Tibial artery (tissue), 4 donors: ENCODE measurements around the gene CCDC97.

Experiments used
- DNase-seq, 2 donors: peaks; one replicate each; pipeline ENCODE4 v3.0.0-alpha.2; 2019
- H3K27ac ChIP-seq, 2 donors: fragments of 200-600 bp; sonication (generic) in 1 of 2; 1 replicate in 1 of 2; 2 replicates in 1 of 2; pipeline ENCODE4 v1.5.1; 2018 to 2019; ENCODE audit warnings: mild to moderate bottlenecking in 1 of 2
- H3K27me3 ChIP-seq, 2 donors: fragments of 200-600 bp; sonication (generic) in 1 of 2; one replicate each; pipeline versions ENCODE4 v1.5.1 to v1.6.0; 2016 to 2019
- H3K36me3 ChIP-seq, 3 donors: fragments of 200-600 bp; sonication (generic) in 2 of 3; one replicate each; pipeline ENCODE4 v1.5.1; 2016 to 2019; ENCODE audit warnings: mild to moderate bottlenecking in 2 of 3
- H3K4me1 ChIP-seq, 4 donors: fragments of 200-600 bp; sonication (generic) in 2 of 4; 1 replicate in 3 of 4; 2 replicates in 1 of 4; pipeline ENCODE4 v1.5.1; 2016 to 2019
- H3K4me3 ChIP-seq, 2 donors: fragments of 200-600 bp; sonication (generic) in 1 of 2; 1 replicate in 1 of 2; 2 replicates in 1 of 2; pipeline ENCODE4 v1.5.1; 2018 to 2019; ENCODE audit warnings: mild to moderate bottlenecking in 2 of 2
- H3K9me3 ChIP-seq, 3 donors: fragments of 200-600 bp; sonication (generic) in 1 of 3; one replicate each; pipeline ENCODE4 v1.5.1; 2016 to 2019
- CTCF ChIP-seq, 2 experiments: fragments of 200-600 bp in 1 of 2; fragments of 450-650 bp in 1 of 2; IDR thresholded peaks; one replicate each; pipeline ENCODE4 v1.5.1; 2017 to 2019; ENCODE audit warnings: antibody characterized with exemption in 2 of 2, mild to moderate bottlenecking in 1 of 2, moderate library complexity in 1 of 2
- intact Hi-C: fragments of 100-400 bp; cut with DNase I; formaldehyde crosslinking; loops from one replicate; pipeline ENCODE4 v1.15.0; 2023; ENCODE audit warnings: low total_unique reads

CCDC97 gene

GRCh38 chr19:41328842-41329225 is 18.9 kb downstream of the CCDC97 start:
- TF ChIP-seq CTCF (IDR thresholded peaks at IDR 0.05) = no peak
- intact Hi-C loops = no loop called here
- H3K9me3 ChIP-seq = no peaks in the 10 kb centered on the region
- peak overlapping the region in 1 of 2 donors; percentile 93 for H3K27ac ChIP-seq
- no peaks in the 10 kb centered on the region for H3K27me3 ChIP-seq
- H3K4me3 ChIP-seq = no peak overlapping the region
- H3K4me1 ChIP-seq = peaks cover 0 to 50% (median 44%) of the 10 kb centered on the region in 4 donors
- peaks cover 16 to 46% (median 21%) of the 10 kb centered on the region in 3 donors for H3K36me3 ChIP-seq
- DNase-seq = peak in 1 of 2 donors; percentile 37

GRCh38 chr19:41330481-41330880 is 20.5 kb downstream of the CCDC97 start:
- H3K36me3 ChIP-seq = peaks cover 16 to 53% (median 24%) of the 10 kb centered on the region in 3 donors
- intact Hi-C loops = no loop called here
- DNase-seq = no peak
- H3K27ac ChIP-seq = no peak overlapping the region
- no peak overlapping the region for H3K4me3 ChIP-seq
- H3K4me1 ChIP-seq = peaks cover 0 to 33% (median 28%) of the 10 kb centered on the region in 4 donors
- H3K9me3 ChIP-seq = no peaks in the 10 kb centered on the region
- no peak for TF ChIP-seq CTCF (IDR thresholded peaks at IDR 0.05)
- no peaks in the 10 kb centered on the region for H3K27me3 ChIP-seq

- H3K4me3 ChIP-seq = no peak overlapping the region
- intact Hi-C loops = no loop called here
- no peaks in the 10 kb centered on the region for H3K9me3 ChIP-seq
- no peaks in the 10 kb centered on the region for H3K27me3 ChIP-seq
- no peak overlapping the region for H3K27ac ChIP-seq
- no peak for DNase-seq
- no peak for TF ChIP-seq CTCF (IDR thresholded peaks at IDR 0.05)
- peaks cover 16 to 59% (median 26%) of the 10 kb centered on the region in 3 donors for H3K36me3 ChIP-seq
- H3K4me1 ChIP-seq = peaks cover 0 to 27% (median 21%) of the 10 kb centered on the region in 4 donors
Observed at GRCh38 chr19:41330946-41331678, 21.1 kb downstream of the CCDC97 start.

GRCh38 chr19:41332000-41332399 is 22.0 kb downstream of the CCDC97 start:
- Histone ChIP-seq H3K4me1 (peaks cover 0 to 19% (median 14%) of the 10 kb centered on the region in 4 donors), H3K27me3 (no peaks in the 10 kb centered on the region)

GRCh38 chr19:41332468-41332867 is 22.5 kb downstream of the CCDC97 start:
- DNase-seq = no peak
- intact Hi-C loops = no loop called here
- no peak for TF ChIP-seq CTCF (IDR thresholded peaks at IDR 0.05)
- peaks cover 0 to 14% (median 10%) of the 10 kb centered on the region in 4 donors for H3K4me1 ChIP-seq
- no peaks in the 10 kb centered on the region for H3K27me3 ChIP-seq
- H3K36me3 ChIP-seq = peaks cover 16 to 66% (median 33%) of the 10 kb centered on the region in 3 donors
- H3K9me3 ChIP-seq = no peaks in the 10 kb centered on the region
- H3K27ac ChIP-seq = no peak overlapping the region
- H3K4me3 ChIP-seq = no peak overlapping the region

More at GRCh38 chr19:41332000-41332399, 22.0 kb downstream of the CCDC97 start:
- Histone ChIP-seq H3K4me3 (no peak overlapping the region), H3K27ac (no peak overlapping the region), H3K9me3 (no peaks in the 10 kb centered on the region), H3K36me3 (peaks cover 16 to 61% (median 28%) of the 10 kb centered on the region in 3 donors)
- no peak for DNase-seq
- no peak for TF ChIP-seq CTCF (IDR thresholded peaks at IDR 0.05)
- intact Hi-C loops = no loop called here
